Naive thymus-derived CD4-positive, alpha-beta T cell (primary cell): Measurements from ENCODE around the gene RASGRF1. TPM values are rescaled to one million over a fixed set of nuclear protein-coding genes. Genes with fewer than 3 reads are reported as not detected.

Experiments
- ATAC-seq: fragments of 150-1000 bp; cut with Tn5 transposase; 2 replicates; pipeline ENCODE4 v1.10.0; 2021; ENCODE audit warnings: mild to moderate bottlenecking, moderate library complexity
- CTCF ChIA-PET: fragments of 350-600 bp; sonication (Branson Sonifier 250); formaldehyde crosslinking; loops from one replicate; lab custom pipeline; 2021; ENCODE audit warnings: antibody characterized with exemption; lab: Charles Lee
- POLR2A ChIA-PET: fragments of 350-600 bp; sonication (Branson Sonifier 250); formaldehyde crosslinking; loops from one replicate; lab custom pipeline; 2021; ENCODE audit warnings: antibody characterized with exemption, inconsistent platforms; lab: Charles Lee
- DNase-seq, 9 donors: peaks; one replicate each; pipeline versions ENCODE4 v3.0.0 to v3.0.0-alpha.2; 2020 to 2022; ENCODE audit warnings: mixed read lengths in 1 of 9
- H3K27ac ChIP-seq: one replicate; pipeline ENCODE4 v1.7.0; 2013; ENCODE audit warnings: mild to moderate bottlenecking, low read depth, low read length, moderate library complexity
- H3K27me3 ChIP-seq, 2 donors: one replicate each; pipeline ENCODE4 v1.7.0; 2013; ENCODE audit warnings: low read length in 2 of 2, mild to moderate bottlenecking in 2 of 2, moderate library complexity in 2 of 2; ENCODE audit not compliant: control insufficient read depth in 2 of 2, insufficient read depth in 2 of 2
- H3K36me3 ChIP-seq, 3 experiments: 1 replicate in 2 of 3; 2 replicates in 1 of 3; pipeline ENCODE4 v1.7.0; 2013; ENCODE audit warnings: low read length in 3 of 3, mild to moderate bottlenecking in 3 of 3, moderate library complexity in 1 of 3; ENCODE audit not compliant: insufficient read depth in 3 of 3, control insufficient read depth in 2 of 3
- H3K4me1 ChIP-seq, 2 donors: one replicate each; pipeline ENCODE4 v1.7.0; 2013; ENCODE audit warnings: low read length in 2 of 2, mild to moderate bottlenecking in 2 of 2, moderate library complexity in 1 of 2; ENCODE audit not compliant: control insufficient read depth in 2 of 2, insufficient read depth in 2 of 2
- H3K4me3 ChIP-seq: 2 replicates; pipeline ENCODE4 v1.7.0; 2013; ENCODE audit warnings: mild to moderate bottlenecking, low read length
- H3K9me3 ChIP-seq, 3 experiments: 1 replicate in 2 of 3; 2 replicates in 1 of 3; pipeline ENCODE4 v1.7.0; 2013; ENCODE audit warnings: low read length in 3 of 3; ENCODE audit not compliant: control insufficient read depth in 2 of 3
- H3K27ac Mint-ChIP-seq, 9 donors: one replicate each; pipeline ENCODE4 v1.8.0; 2020 to 2022; ENCODE audit warnings: mixed read lengths in 9 of 9, mild to moderate bottlenecking in 8 of 9, moderate library complexity in 5 of 9, inconsistent platforms in 2 of 9
- H3K27me3 Mint-ChIP-seq, 5 donors: one replicate each; pipeline ENCODE4 v1.8.0; 2021 to 2022; ENCODE audit warnings: mixed read lengths in 5 of 5, mild to moderate bottlenecking in 1 of 5
- H3K36me3 Mint-ChIP-seq, 5 donors: one replicate each; pipeline ENCODE4 v1.8.0; 2020 to 2022; ENCODE audit warnings: mixed read lengths in 5 of 5, mild to moderate bottlenecking in 3 of 5, inconsistent platforms in 1 of 5
- H3K4me1 Mint-ChIP-seq, 7 donors: one replicate each; pipeline ENCODE4 v1.8.0; 2020 to 2022; ENCODE audit warnings: mixed read lengths in 7 of 7, mild to moderate bottlenecking in 3 of 7, inconsistent platforms in 1 of 7
- H3K4me3 Mint-ChIP-seq, 10 donors: one replicate each; pipeline ENCODE4 v1.8.0; 2020 to 2022; ENCODE audit warnings: mild to moderate bottlenecking in 10 of 10, mixed read lengths in 10 of 10, moderate library complexity in 6 of 10, inconsistent platforms in 2 of 10
- H3K9me3 Mint-ChIP-seq, 11 donors: one replicate each; pipeline ENCODE4 v1.8.0; 2020 to 2022; ENCODE audit warnings: mixed read lengths in 11 of 11, mild to moderate bottlenecking in 4 of 11, inconsistent platforms in 1 of 11, moderate library complexity in 1 of 11
- intact Hi-C, 2 donors: fragments of 100-400 bp; cut with micrococcal nuclease; formaldehyde crosslinking; loops; one replicate each; pipeline ENCODE4 v1.15.1; 2023
- polyA plus RNA-seq, 2 donors: library from polyadenylated mRNA; unstranded; fragments of 300-500 nt; fragmentation: Illumina TruSeq; gene quantifications; one replicate each; pipeline ENCODE4 v1.2.3, GENCODE V29; 2021
- total RNA-seq, 6 experiments: library from RNA in 5 of 6; stranded (reverse) in 5 of 6; gene quantifications; 1 replicate in 5 of 6; 2 replicates in 1 of 6; pipeline ENCODE4 v1.2.3 and lab custom pipeline; 2021 to 2026

The RASGRF1 gene
- total and polyA plus RNA-seq, 7 experiments from 2014 or later = 0.07 to 0.10 TPM; not detected in 5

GRCh38 chr15:79130535-79131130 lies 40.1 kb upstream of the RASGRF1 start:
- Histone ChIP-seq H3K4me3 (no peak overlapping the region), H3K4me1 (no peaks in the 10 kb centered on the region), H3K27me3 (no peaks in the 10 kb centered on the region), H3K36me3 (no peaks in the 10 kb centered on the region), H3K9me3 (no peaks in the 10 kb centered on the region), H3K27ac (no peak overlapping the region)
- Mint-ChIP-seq H3K27me3 (peaks cover 28 to 60% (median 34%) of the 10 kb centered on the region in 5 donors), H3K4me3 (no peak overlapping the region), H3K27ac (no peak overlapping the region), H3K4me1 (no peaks in the 10 kb centered on the region), H3K9me3 (peaks cover 0 to 4% (median 0%) of the 10 kb centered on the region in 11 donors), H3K36me3 (no peaks in the 10 kb centered on the region)
- DNase-seq = no peak
- POLR2A ChIA-PET = no interaction called here
- no peak for ATAC-seq
- intact Hi-C loops = no loop called here
- CTCF ChIA-PET = no interaction called here

- Histone ChIP-seq H3K4me3 (no peak overlapping the region), H3K27ac (no peak overlapping the region), H3K36me3 (no peaks in the 10 kb centered on the region), H3K9me3 (no peaks in the 10 kb centered on the region), H3K4me1 (no peaks in the 10 kb centered on the region), H3K27me3 (no peaks in the 10 kb centered on the region)
- ChIA-PET CTCF (no interaction called here), POLR2A (no interaction called here)
- no peak for ATAC-seq
- DNase-seq = no peak
- Mint-ChIP-seq H3K4me1 (no peaks in the 10 kb centered on the region), H3K9me3 (peaks cover 0 to 4% (median 0%) of the 10 kb centered on the region in 11 donors), H3K36me3 (no peaks in the 10 kb centered on the region), H3K4me3 (no peak overlapping the region), H3K27ac (no peak overlapping the region), H3K27me3 (peaks cover 30 to 54% (median 34%) of the 10 kb centered on the region in 5 donors)
- intact Hi-C loops = no loop called here
These were observed 38.7 kb upstream of the RASGRF1 start for GRCh38 chr15:79129235-79129634.

GRCh38 chr15:79128556-79128955 lies 38.0 kb upstream of the RASGRF1 start:
- Mint-ChIP-seq H3K27ac (no peak overlapping the region), H3K4me1 (no peaks in the 10 kb centered on the region), H3K27me3 (peaks cover 27 to 50% (median 34%) of the 10 kb centered on the region in 5 donors), H3K4me3 (no peak overlapping the region), H3K36me3 (no peaks in the 10 kb centered on the region), H3K9me3 (peaks cover 0 to 4% (median 0%) of the 10 kb centered on the region in 11 donors)
- Histone ChIP-seq H3K4me3 (no peak overlapping the region), H3K27ac (no peak overlapping the region), H3K27me3 (no peaks in the 10 kb centered on the region), H3K36me3 (no peaks in the 10 kb centered on the region), H3K4me1 (no peaks in the 10 kb centered on the region), H3K9me3 (no peaks in the 10 kb centered on the region)
- ATAC-seq = no peak
- POLR2A ChIA-PET = no interaction called here
- CTCF ChIA-PET = interaction anchor here (0.6 kb wide), 1 partner anchor 435 kb away, joined by 3 read pairs; no protein-coding TSS in a partner anchor
- intact Hi-C loops = no loop called here
- no peak for DNase-seq

- H3K27me3 Mint-ChIP-seq = peaks cover 12 to 28% (median 19%) of the 10 kb centered on the region in 5 donors
- no peaks in the 10 kb centered on the region for H3K4me1 Mint-ChIP-seq
- Histone ChIP-seq H3K27me3 (no peaks in the 10 kb centered on the region), H3K9me3 (no peaks in the 10 kb centered on the region), H3K27ac (no peak overlapping the region), H3K4me3 (no peak overlapping the region), H3K36me3 (no peaks in the 10 kb centered on the region), H3K4me1 (no peaks in the 10 kb centered on the region)
- H3K36me3 Mint-ChIP-seq = no peaks in the 10 kb centered on the region
- intact Hi-C loops = no loop called here
- POLR2A ChIA-PET = no interaction called here
- no peak overlapping the region for H3K4me3 Mint-ChIP-seq
- CTCF ChIA-PET = no interaction called here
- H3K27ac Mint-ChIP-seq = no peak overlapping the region
- peaks cover 0 to 4% (median 0%) of the 10 kb centered on the region in 11 donors for H3K9me3 Mint-ChIP-seq
- DNase-seq (no peak), ATAC-seq (no peak)
These were observed 33.8 kb upstream of the RASGRF1 start for GRCh38 chr15:79124388-79124787.

GRCh38 chr15:79122991-79123390 lies 32.4 kb upstream of the RASGRF1 start:
- H3K4me1 Mint-ChIP-seq = no peaks in the 10 kb centered on the region
- DNase-seq (no peak), ATAC-seq (no peak)
- no peaks in the 10 kb centered on the region for H3K27me3 ChIP-seq
- no peaks in the 10 kb centered on the region for H3K36me3 Mint-ChIP-seq
- H3K9me3 Mint-ChIP-seq = peaks cover 0 to 4% (median 0%) of the 10 kb centered on the region in 11 donors
- no peak overlapping the region for H3K27ac Mint-ChIP-seq
- H3K9me3 ChIP-seq = no peaks in the 10 kb centered on the region
- peaks cover 12 to 22% (median 17%) of the 10 kb centered on the region in 5 donors for H3K27me3 Mint-ChIP-seq
- no peak overlapping the region for H3K4me3 ChIP-seq
- ChIA-PET CTCF (no interaction called here), POLR2A (no interaction called here)
- H3K4me1 ChIP-seq = no peaks in the 10 kb centered on the region
- H3K27ac ChIP-seq = no peak overlapping the region
- no peak overlapping the region for H3K4me3 Mint-ChIP-seq
- H3K36me3 ChIP-seq = no peaks in the 10 kb centered on the region
- intact Hi-C loops = no loop called here

GRCh38 chr15:79122391-79122790 lies 31.8 kb upstream of the RASGRF1 start:
- Histone ChIP-seq H3K27me3 (no peaks in the 10 kb centered on the region), H3K4me1 (no peaks in the 10 kb centered on the region), H3K9me3 (no peaks in the 10 kb centered on the region), H3K27ac (no peak overlapping the region), H3K36me3 (no peaks in the 10 kb centered on the region), H3K4me3 (no peak overlapping the region)
- H3K4me3 Mint-ChIP-seq = no peak overlapping the region
- H3K27me3 Mint-ChIP-seq = peaks cover 9 to 17% (median 13%) of the 10 kb centered on the region in 5 donors
- ATAC-seq (no peak), DNase-seq (no peak)
- no peaks in the 10 kb centered on the region for H3K4me1 Mint-ChIP-seq
- ChIA-PET POLR2A (no interaction called here), CTCF (no interaction called here)
- no peak overlapping the region for H3K27ac Mint-ChIP-seq
- no peaks in the 10 kb centered on the region for H3K36me3 Mint-ChIP-seq
- peaks cover 0 to 1% (median 0%) of the 10 kb centered on the region in 11 donors for H3K9me3 Mint-ChIP-seq
- intact Hi-C loops = no loop called here

- POLR2A ChIA-PET = no interaction called here
- Histone ChIP-seq H3K36me3 (no peaks in the 10 kb centered on the region), H3K9me3 (no peaks in the 10 kb centered on the region), H3K27me3 (no peaks in the 10 kb centered on the region), H3K4me3 (no peak overlapping the region), H3K27ac (no peak overlapping the region), H3K4me1 (no peaks in the 10 kb centered on the region)
- no peak overlapping the region for H3K4me3 Mint-ChIP-seq
- CTCF ChIA-PET = no interaction called here
- DNase-seq = no peak
- H3K27me3 Mint-ChIP-seq = peaks cover 6 to 14% (median 10%) of the 10 kb centered on the region in 5 donors
- H3K9me3 Mint-ChIP-seq = peaks cover 0 to 3% (median 0%) of the 10 kb centered on the region in 11 donors
- H3K27ac Mint-ChIP-seq = peak overlapping the region in 1 of 9 donors; percentile 20
- intact Hi-C loops = no loop called here
- H3K4me1 Mint-ChIP-seq = no peaks in the 10 kb centered on the region
- ATAC-seq = no peak
- no peaks in the 10 kb centered on the region for H3K36me3 Mint-ChIP-seq
These were observed 31.0 kb upstream of the RASGRF1 start for GRCh38 chr15:79121571-79121970.
